HG02610 (cell line): ENCODE data around the gene SMYD5.

Experiments
- ATAC-seq: cut with Tn5 transposase; IDR thresholded peaks from one replicate; pipeline ENCODE4 v1.9.1; 2021; ENCODE audit warnings: mild to moderate bottlenecking, moderate library complexity; ENCODE audit not compliant: unreplicated experiment

The SMYD5 gene

DNA sequence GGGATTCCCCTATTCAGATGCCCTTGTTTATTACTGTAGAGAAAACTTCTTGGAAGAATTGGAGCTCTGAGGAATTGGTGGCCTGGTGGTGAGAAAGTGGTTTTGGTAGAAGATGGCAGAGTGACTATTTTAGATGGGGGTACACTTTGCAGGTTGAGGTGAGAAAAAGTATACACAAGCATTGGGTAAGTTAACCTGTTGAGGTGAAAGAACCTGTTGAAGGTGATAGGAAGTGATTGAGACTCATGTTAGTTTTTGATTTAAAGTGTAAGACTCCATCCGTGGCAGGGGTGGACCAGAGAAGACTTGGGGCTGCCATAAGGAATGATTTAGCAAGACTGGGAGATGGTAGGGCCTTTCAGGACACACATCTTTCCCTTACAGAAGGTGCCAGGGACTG is 23.1 kb downstream of the SMYD5 start:
- ATAC-seq: no peak

DNA sequence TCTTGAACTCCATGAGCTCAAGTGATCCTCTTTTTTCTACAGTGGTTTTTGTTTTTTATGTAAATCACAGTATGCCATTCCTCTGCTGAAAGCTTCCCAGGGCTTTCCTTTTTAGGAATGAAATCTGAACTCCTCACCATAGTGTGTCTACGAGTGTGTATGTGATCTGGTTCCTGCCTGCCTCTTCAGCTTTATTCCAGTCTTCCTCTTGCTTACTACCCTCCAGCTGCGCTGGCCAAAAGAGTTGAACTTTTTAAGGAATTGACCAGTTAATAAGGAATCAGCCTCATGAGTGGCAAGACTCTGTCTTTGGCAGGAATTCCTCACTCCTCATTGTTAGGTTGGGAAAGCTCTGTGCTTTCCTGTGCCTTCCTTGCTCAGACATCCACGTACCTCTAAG is 24.1 kb downstream of the SMYD5 start:
- ATAC-seq: no peak

DNA sequence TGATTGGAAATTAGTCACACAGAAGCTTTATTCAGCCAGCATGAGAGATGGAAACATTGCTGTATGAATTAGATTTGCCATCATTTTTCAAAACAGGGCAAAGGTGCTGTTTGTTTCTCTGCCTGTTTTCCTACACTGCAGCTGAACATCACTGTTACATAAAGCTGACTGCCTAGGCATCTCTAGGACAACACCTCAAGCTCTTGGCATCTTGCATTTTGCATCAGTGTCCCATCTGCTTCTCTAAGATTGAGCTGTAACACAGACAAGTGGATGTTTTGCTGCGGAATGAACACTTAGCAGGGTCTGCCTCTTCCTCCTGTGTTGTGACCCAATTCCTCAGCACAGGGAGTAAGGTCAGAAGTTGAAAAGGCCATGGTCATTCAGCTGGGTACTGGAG is 24.9 kb downstream of the SMYD5 start:
- ATAC-seq: no peak

DNA sequence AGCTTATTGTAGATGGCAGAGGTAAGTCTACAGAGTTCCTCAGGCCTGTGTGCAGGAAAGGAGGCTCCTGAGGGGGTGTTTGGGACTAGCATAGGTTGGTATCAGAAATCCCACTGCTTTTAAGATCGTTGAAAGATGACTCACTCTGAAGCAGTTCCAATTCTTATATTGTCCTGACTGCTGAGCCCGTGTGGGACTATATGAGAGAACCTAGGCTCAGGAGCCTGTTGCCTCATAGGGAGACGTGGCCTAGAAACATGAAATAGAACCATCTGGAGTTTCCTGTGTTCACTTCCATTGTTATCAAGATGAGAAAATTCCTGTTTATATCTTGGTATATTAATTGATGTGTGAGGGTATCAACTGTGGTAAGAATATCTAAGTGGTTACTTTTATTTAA is 25.7 kb downstream of the SMYD5 start:
- no peak for ATAC-seq

DNA sequence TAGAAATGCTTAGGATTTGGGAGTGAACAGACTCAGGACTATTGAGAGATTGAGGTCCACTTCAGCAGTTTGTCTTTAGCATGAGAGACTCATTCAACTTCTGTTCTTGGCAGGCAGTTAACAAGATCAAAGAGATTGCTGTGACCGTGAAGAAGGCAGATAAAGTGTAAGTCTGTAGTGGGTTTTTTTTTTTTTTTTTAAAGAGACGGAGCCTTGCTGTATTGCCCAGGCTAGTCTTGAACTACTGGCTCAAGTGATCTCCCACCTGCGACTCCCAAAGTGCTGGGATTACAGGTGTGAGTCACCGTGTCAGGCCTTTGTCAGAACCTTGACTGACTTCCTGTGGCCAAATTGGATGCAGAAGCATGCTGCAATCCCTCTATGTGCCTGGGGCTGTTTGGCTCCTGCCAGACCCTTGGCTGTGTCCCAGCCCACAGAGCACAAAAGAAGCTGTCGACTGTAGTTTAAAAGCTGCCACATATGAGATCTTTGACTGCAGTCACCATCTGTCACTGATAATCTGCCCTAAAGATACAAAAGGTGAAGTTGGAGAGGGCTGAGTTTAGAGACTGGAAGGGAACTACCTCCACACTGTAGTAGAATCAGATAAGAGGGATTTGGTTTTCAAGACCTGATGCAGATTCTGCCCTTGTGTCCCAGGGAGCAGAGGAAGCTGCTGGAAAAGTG is 30.0 kb downstream of the SMYD5 start:
- ATAC-seq: no peak

DNA sequence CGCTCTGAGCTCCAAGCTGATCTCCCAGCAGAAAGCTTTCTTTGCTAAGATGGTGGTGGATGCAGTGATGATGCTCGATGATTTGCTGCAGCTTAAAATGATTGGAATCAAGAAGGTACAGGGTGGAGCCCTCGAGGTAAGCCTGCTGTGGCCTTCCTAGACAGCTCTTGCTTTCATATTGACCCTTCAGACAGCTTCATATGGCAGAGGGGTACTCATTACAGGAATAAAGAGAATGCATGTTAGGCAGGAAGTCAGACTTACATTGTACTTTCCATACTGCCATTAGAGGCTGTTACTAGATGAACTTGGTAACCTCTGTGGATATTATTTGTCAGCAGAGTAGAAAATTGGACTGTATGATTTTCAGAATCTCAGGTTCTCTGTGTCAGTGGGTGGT is 30.5 kb downstream of the SMYD5 start:
- no peak for ATAC-seq

DNA sequence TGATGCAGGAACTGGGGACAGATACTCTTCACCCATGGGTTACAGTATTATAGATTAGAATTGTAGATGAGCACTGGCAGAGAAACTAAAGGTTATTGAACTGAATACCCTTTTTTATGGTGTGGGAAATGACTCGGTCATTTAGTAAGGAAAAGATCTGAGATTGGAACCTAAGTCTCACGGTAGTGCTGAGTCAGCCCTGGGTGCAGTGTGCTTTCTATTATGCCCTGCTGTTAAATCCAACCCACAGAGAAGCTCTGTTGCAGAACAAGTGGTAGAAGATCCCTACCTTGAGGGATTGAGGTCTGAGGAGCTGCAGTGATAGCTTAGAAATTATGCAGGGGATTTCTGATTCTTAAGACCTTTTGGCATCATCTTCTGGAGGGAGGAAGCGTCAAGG is 32.8 kb downstream of the SMYD5 start:
- ATAC-seq: no peak

DNA sequence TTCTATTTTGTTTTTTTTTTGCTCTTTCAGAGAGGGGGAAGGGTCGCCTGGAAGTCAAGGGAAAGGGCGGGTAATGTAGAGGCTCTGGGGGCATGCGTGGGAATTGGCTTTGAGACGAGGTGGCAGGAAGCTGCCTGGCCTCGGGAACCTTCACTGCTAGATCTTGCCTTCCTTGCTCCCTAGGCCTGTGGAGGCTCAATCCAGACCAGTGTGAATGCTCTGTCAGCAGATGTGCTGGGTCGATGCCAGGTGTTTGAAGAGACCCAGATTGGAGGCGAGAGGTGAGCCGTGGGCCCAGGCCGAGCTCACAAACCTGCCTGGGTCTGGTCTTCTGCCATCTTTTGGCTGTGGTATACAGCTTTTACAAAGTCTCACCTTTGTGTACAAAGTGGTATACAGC is 35.6 kb downstream of the SMYD5 start:
- no peak for ATAC-seq

DNA sequence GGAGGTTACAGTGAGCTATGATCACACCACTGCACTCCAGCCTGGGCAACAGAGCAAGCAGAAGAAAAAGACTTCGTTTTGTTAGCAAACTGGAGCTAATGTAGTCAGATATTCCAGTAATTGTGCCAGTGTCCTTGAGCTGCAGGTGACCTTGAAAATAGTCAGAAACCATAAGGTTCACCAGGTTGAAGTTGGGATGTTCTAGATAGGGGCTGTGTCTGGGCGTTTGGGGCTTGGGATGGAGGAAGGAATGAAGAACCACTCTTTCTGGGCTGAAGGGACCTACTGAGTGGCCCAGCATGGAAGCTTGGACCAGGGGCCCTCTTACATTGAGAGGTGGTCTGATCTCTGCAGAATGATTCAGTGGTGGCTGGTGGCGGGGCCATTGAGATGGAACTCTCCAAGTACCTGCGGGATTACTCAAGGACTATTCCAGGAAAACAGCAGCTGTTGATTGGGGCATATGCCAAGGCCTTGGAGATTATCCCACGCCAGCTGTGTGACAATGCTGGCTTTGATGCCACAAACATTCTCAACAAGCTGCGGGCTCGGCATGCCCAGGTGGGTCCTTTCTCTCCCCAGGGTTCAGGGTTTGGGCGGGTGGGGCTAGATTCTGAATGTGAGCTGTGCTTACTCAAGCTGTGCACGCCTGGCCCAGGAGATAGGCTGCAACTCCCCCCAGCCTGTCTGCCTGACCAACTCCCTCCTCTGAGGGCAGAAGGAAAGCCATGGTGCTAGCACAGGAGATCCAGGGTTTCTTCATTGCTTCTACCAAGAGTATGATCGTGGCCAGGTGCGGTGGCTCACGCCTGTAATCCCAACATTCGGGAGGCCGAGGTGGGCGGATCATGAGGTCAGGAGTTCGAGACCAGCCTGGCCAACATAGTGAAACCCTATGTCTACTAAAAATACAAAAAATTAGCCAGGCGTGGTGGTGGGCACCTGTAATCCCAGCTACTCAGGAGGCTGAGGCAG is 37.1 kb downstream of the SMYD5 start:
- ATAC-seq: no peak

DNA sequence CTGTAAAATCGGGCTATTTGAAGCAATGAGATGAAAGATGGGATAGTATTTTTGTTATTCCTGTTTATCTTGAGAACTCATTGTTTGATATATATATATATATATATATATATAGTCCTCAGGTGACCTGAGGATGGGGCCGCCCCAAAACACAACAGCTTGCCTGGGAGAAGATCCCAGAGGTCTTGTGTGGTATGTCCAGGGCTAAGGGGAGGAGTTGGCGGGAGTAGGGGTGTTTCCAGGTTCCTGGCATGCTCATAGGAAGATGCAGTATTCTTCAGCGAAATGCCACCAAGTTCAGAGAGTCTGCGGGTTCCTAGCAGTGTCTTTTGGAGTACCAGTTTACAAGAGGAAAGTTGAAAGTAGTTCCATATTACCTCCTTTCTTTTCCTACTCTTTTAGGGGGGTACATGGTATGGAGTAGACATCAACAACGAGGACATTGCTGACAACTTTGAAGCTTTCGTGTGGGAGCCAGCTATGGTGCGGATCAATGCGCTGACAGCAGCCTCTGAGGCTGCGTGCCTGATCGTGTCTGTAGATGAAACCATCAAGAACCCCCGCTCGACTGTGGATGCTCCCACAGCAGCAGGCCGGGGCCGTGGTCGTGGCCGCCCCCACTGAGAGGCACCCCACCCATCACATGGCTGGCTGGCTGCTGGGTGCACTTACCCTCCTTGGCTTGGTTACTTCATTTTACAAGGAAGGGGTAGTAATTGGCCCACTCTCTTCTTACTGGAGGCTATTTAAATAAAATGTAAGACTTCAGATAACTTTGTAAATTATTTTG is 38.4 kb downstream of the SMYD5 start:
- ATAC-seq: no peak

DNA sequence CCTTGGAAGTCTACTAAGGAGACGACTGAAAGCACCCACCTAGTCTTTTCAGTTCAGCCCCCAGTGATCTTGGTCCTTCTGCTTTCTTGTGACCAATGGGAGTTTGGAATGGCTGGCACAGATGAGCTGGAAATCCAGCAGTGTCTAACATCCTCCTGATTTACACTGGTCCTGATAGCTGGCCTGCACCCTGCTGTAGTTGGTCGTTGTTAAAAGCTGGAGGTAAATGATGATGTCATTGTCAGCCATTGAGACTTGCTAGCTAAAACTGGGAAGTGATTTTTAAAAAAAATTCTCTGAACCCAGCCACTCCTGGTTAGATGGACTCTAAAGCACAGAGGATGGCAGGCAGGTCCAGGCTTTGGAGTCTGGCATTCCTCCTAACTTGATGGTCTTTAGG is 39.4 kb downstream of the SMYD5 start:
- no peak for ATAC-seq

DNA sequence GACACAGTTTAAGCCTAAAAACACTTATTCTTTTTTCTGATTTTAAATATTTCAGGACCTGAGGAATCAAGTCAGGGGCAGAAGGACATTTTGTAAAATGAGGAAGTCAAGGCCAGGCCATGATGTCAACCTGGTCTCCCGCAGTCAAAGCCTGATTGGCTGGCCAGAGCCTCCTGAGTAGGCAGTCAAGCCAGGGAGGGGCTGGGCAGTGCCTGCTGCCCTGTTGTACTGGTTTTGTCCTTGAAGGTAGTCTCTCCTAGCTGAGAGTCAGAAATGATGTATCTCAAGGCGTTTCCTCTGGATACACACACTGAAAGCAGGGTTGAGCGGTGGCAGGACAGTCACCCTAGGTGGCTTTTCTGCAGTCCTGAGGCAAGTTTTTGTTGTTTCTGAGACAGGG is 39.9 kb downstream of the SMYD5 start:
- ATAC-seq: no peak

DNA sequence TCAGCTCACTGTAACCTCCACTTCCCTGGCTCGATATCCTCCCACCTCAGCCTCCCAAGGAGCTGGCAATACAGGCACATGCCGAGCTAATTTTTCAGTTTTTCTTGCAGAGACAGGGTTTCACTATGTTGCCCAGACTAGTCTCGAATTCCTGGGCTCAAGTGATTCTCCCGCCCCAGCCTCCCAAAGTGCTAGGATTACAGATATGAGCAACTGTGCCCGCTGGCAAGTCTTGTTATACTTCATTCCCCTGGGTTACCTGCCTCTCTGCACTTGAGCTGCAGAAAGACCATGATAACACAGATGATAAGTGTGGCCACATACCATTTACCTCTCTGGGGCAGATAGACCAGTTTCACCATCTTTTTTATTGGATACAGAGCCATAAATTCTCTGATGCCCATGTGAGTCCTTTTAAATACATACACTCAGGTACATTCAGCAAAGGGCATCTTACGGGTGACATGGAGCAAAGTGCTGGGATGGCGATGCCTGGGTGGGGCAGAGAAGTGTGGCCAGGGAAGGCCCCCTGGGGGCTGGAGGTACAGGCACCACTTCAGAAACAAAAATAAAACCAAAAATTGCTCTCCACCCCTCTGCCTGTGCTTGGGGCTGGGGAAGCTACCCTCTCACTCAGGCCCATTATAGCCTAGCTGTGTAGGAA is 40.4 kb downstream of the SMYD5 start:
- no peak for ATAC-seq

DNA sequence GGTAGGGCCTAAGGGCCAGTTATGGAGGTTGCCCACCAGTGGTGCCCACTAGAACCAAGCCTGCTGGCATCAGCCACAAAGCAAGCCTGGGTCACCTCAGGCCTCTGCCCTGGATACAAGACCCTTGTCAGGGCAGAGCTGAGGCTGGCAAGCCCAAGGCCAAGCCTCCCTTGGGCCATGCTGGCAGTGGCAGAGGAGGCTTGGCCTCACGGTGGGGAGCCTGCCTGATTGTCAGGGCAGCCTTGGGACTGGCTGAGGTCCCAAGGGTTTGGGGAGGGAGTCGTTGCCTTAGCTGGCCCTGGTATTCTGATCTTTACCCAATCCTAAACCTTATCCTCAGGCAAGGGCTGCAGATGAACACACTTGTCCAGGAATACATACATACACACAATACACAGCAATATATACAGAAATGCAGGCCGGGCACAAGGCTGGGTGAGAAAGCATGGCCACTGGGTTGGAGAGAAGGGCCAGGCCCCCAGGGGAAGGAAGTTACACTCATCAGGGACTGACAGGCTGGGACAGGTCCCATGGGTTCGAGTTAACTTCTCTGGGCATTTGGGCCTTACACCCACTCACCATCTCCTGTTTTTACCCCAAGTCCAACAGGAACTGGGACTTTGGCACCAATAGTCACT is 41.1 kb downstream of the SMYD5 start:
- no peak for ATAC-seq

DNA sequence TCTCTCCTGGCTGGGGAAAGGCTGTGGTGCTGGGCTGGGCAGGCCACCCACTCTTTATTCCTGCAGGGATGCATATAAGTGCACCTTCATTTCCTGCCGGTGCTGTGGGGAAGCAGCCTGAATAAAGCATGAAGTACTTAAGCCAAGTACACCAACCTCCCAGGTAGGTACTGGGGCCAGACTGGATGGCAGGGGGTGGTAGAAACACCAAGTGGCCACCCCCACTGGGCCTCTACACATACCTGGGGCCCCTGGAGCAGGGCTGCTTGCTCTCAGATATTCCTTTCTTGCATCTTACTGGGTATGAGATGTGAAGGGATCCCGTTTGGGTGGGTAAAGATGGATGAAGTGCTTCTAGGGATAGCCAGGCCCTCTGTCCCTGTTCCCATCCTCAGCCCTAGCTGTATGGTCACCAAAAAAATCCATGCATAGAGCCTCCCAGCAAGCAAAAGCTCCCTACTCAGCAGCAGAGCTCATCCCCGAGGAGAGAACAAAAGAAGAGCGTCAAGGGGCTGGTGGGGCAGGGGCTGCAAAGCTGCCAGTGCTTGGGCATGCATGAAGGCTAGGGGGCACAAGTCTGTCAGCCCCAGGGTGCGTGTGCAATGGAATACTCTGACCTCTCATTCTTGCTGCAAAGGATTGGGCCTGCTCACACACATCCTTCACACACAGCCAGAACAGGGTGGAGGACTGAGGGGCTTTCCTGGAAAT is 42.0 kb downstream of the SMYD5 start:
- no peak for ATAC-seq

DNA sequence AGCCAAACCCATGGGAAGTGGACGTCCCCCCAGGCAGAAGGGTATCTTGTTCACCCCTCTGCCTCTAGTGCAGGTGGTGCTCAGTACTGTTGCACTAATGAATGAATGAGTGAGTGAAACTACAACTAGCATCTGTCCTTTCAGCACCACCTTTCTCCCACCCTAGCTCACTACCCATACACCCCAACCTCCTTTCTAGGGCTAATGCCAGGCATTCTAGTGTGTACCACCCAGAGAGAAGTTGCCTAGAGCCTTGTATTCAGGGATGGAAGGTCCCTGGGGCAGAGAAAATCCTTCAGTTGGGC is 42.5 kb downstream of the SMYD5 start:
- no peak for ATAC-seq

DNA sequence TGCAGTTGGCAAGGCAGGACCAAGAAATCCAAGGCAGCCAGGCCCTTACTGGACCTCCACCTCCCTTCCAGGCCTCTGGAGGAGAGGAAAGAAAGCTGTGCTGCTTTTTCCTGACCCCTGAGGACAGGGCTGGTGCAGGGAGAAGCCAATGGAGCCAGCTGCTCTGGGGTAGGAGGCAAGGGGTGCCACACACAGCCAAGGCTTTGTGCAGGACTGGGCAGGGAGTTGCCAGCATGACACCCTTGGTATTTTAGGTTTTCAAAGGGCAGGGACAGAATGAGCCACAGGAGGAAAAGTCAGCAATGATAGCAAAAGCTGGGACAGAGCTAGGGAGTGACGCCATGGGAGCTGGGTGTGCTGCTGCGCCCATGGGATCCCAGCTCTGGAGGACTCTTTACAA is 43.0 kb downstream of the SMYD5 start:
- ATAC-seq: no peak

DNA sequence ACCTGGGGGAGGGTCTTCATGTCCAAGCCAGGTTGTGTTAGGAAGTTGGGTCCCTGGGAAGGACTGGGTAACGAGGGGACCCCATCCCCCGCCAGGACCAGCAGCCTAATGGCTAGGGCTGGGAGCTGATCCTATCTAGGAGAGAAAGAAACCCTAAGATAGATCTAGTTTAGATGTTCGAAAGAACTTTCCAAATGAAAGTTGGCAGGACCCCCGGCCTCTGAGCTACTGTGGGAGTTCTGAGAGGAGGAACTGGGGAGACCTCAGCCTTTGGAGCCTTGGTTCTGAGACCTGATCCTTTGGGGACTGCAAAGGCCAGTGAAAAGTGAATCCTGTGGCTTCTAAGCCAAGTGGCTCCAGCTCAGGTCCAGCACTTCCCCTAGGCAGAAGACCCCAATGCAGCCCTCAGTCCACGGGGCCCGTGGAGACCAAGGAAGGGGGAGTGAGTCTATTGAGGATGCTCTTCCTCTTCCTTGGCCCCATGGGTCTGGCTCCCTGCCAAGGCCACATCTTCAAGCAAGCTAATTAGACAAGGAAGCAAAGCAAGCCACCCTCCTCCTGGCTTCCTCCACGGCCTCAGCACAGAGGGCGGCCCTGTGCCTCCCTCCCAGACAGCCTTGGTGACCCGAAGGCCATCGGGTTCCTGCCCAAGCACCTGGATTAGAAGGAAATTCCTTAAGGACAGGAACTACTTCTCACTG is 43.5 kb downstream of the SMYD5 start:
- ATAC-seq: no peak

DNA sequence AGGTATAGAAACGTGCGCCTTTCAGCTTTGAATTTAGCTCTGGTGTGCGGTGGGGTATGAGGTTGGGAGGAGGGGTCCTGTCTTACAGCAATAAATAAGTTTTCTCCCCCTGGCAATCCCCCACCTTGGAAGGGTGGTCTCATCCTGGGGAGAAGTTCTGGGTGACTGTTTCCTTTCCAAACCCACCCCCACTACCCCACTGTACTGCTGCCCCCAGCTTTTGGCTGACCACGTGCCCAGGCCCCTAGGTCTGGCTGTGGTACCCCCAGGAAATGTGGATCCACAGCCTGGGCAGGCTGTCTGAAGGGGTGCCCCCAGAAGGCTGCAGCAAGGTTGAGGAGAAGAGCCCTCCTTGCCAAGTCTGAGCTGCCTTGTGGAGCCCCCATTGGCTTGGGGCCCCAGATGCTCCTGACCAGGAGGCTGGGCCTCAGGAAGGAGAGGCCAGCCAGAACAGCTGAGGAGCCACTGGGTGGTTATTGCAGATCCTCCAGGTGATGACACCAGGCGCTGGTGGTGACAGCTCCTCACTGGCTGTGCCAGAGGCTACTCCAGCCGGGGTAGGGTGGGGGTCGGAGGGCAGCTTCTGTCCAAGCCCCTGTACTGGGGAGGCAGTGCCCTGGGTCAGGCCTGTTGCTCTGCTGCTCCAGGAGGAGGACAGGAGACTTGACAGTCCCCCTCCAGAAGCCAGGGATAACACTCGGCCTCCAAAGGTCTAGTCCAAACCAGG is 44.3 kb downstream of the SMYD5 start:
- no peak for ATAC-seq
